Spleen (tissue), 7 donors: Measurements from ENCODE around the gene RP9.

Experiments used
- POLR2AphosphoS5 ChIP-seq, 3 donors: sonication (generic); formaldehyde crosslinking; IDR thresholded peaks; one replicate each; pipeline ENCODE4 v1.5.1; 2017; ENCODE audit warnings: antibody characterized with exemption in 3 of 3
- TF ChIP-seq, protein P1 (sequence below), 11 experiments: fragments of 200-600 bp in 7 of 11; fragments of 450-650 bp in 4 of 11; sonication (generic) in 4 of 11; IDR thresholded peaks in 8 of 11; conservative IDR thresholded peaks in 3 of 11; 1 replicate in 7 of 11; 2 replicates in 4 of 11; pipeline versions ENCODE4 v1.4.0 to v1.8.0; 2016 to 2021; ENCODE audit warnings: antibody characterized with exemption in 11 of 11, inconsistent platforms in 4 of 11, mild to moderate bottlenecking in 1 of 11
- donor health status: DM: no; HTN: no; CAD: no; lungs with moderate emphysema.
- donor health status: DM: no; HTN: no; CAD: no.
- donor health status: DM: no; HTN: no; CAD: no.

DNA sequence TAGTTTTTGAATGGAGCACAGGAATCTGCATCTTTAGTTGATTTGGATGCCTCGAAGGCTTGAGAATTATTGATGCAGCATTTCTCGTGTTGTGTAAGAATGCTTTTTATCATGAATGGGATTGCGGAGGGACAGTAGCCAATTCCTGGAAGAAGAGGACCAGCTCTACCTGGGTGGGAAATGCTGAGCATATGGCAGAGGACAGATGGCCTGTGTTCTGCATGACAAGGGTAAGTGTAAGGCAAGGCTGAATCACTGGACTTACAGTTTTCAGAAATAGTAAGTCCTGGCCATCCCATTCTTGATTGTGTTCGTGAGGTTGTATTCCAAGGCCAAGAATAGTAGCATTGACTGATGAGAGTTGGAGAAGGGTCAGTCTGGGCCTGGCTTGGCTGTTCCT lies 15.9 kb downstream of the RP9 start:
- no peak for TF ChIP-seq POLR2AphosphoS5 (IDR thresholded peaks at IDR 0.05)
- TF ChIP-seq, protein P1, sequence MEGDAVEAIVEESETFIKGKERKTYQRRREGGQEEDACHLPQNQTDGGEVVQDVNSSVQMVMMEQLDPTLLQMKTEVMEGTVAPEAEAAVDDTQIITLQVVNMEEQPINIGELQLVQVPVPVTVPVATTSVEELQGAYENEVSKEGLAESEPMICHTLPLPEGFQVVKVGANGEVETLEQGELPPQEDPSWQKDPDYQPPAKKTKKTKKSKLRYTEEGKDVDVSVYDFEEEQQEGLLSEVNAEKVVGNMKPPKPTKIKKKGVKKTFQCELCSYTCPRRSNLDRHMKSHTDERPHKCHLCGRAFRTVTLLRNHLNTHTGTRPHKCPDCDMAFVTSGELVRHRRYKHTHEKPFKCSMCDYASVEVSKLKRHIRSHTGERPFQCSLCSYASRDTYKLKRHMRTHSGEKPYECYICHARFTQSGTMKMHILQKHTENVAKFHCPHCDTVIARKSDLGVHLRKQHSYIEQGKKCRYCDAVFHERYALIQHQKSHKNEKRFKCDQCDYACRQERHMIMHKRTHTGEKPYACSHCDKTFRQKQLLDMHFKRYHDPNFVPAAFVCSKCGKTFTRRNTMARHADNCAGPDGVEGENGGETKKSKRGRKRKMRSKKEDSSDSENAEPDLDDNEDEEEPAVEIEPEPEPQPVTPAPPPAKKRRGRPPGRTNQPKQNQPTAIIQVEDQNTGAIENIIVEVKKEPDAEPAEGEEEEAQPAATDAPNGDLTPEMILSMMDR (IDR thresholded peaks at IDR 0.05 in 8 of 11, conservative IDR thresholded peaks at IDR 0.05 in 3 of 11) = no peak
